ENCODE results near the gene MCTP2. TPM values are rescaled to one million over a fixed set of nuclear protein-coding genes. Genes with fewer than 3 reads are reported as not detected.

The MCTP2 gene
- total RNA-seq, 1 experiment from 2014 or later, result 0.19 TPM

DNA sequence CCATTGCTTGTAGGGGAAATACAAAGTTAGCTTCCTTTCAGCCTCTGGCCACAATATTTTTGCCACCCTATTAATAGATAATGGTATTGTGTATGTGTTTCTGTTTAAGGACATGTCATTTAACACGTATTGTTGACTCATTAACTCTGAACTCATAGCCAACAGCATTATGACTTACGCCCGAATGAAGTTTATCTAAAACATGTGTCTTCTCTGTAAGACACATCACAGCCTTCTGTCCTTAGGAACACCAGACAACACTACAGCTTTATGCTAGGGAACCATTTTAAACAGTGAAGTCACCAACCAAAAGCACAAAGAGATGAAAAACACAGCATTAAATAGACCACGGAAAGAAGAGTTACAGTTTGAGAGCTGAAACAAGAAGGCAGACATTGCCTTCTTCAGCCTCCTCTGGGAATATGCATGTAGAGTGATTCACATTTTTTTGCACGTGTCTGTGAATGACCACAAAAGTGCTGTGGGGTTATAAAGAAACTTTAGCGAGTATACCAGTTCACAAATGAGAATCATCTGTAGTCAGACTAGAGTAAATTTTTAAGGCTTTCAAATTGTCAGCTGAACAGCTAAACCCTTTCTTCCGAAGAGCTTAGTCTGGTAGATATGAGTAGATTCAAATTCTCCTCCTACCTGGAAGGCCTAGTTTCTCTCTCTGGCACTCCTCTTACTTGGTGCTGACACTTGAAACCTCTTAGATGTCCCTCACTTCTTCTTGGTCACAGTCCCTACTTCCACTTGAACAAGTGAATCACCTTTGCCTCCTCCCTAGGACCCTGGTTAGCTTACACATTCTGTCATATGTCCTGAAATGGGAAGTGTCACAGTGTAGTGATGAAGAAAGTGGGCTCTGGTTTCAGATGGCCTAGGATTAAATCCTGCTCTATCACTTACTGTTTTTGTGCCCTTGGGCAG lies 32.2 kb downstream of the MCTP2 start:
- Histone ChIP-seq H3K36me3 (ENCODE audit: insufficient read depth, low read length, poor library complexity, severe bottlenecking) (no peaks in the 10 kb centered on the region), H3K27ac (ENCODE audit: low read depth, low read length, poor library complexity, severe bottlenecking) (no peak overlapping the region), H3K4me3 (ENCODE audit: low read depth, low read length, poor library complexity, severe bottlenecking) (no peak overlapping the region), H3K9me3 (ENCODE audit: low read depth, low read length, poor library complexity, severe bottlenecking) (no peaks in the 10 kb centered on the region), H3K4me1 (ENCODE audit: insufficient read depth, low read length, poor library complexity, severe bottlenecking) (peaks cover 5% of the 10 kb centered on the region), H3K27me3 (replicated peaks; ENCODE audit: insufficient read depth, low read depth, low read length, poor library complexity) (no peaks in the 10 kb centered on the region)
- TF ChIP-seq, protein P1, sequence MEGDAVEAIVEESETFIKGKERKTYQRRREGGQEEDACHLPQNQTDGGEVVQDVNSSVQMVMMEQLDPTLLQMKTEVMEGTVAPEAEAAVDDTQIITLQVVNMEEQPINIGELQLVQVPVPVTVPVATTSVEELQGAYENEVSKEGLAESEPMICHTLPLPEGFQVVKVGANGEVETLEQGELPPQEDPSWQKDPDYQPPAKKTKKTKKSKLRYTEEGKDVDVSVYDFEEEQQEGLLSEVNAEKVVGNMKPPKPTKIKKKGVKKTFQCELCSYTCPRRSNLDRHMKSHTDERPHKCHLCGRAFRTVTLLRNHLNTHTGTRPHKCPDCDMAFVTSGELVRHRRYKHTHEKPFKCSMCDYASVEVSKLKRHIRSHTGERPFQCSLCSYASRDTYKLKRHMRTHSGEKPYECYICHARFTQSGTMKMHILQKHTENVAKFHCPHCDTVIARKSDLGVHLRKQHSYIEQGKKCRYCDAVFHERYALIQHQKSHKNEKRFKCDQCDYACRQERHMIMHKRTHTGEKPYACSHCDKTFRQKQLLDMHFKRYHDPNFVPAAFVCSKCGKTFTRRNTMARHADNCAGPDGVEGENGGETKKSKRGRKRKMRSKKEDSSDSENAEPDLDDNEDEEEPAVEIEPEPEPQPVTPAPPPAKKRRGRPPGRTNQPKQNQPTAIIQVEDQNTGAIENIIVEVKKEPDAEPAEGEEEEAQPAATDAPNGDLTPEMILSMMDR (conservative IDR thresholded peaks at IDR 0.05; ENCODE audit: low read depth, low read length), result no peak
- no peak for TF ChIP-seq EZH2 (IDR thresholded peaks at IDR 0.05; ENCODE audit: borderline replicate concordance, low read depth, low read length, poor library complexity, severe bottlenecking)
- intact Hi-C loops (cut with micrococcal nuclease; ENCODE audit: unreplicated experiment), result no loop called here
- POLR2A ChIA-PET (ENCODE audit: low non-redundant PET), result interaction anchor here (0.6 kb wide), 1 partner anchor 178 kb away, joined by 3 read pairs; no protein-coding TSS in a partner anchor
- CTCF ChIA-PET, result no interaction called here
- DNase-seq (ENCODE audit: low spot score), result no peak
- no TSS peak for BruUV-seq (replicated peaks)

DNA sequence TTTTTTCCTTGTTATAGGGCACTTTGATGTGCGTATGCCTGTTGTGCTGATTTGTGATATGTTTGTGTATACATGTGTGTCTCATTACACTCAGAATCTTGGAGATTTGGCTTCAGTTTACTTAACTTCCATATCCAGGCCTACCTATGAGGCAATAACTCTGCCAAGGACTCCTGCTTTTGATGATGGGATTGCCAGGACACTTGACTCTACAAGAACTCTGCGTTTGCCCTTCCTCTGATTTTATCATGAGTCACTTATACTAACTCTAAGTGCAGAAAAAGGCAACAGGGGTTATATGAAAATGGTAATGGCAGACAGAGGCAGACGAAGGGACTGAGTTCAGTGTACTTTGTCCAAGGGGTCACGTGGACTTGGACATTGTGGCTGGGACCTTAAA lies 33.6 kb downstream of the MCTP2 start:
- intact Hi-C loops (cut with micrococcal nuclease; ENCODE audit: unreplicated experiment), result no loop called here
- H3K4me1 ChIP-seq (ENCODE audit: insufficient read depth, low read length, poor library complexity, severe bottlenecking), result peaks cover 5% of the 10 kb centered on the region
- H3K36me3 ChIP-seq (ENCODE audit: insufficient read depth, low read length, poor library complexity, severe bottlenecking), result no peaks in the 10 kb centered on the region
- CTCF ChIA-PET, result no interaction called here
- no peaks in the 10 kb centered on the region for H3K9me3 ChIP-seq (ENCODE audit: low read depth, low read length, poor library complexity, severe bottlenecking)
- H3K27me3 ChIP-seq (replicated peaks; ENCODE audit: insufficient read depth, low read depth, low read length, poor library complexity), result no peaks in the 10 kb centered on the region
- TF ChIP-seq EZH2 (IDR thresholded peaks at IDR 0.05; ENCODE audit: borderline replicate concordance, low read depth, low read length, poor library complexity, severe bottlenecking), result no peak
- TF ChIP-seq, protein P1 (conservative IDR thresholded peaks at IDR 0.05; ENCODE audit: low read depth, low read length), result no peak
- no peak for DNase-seq (ENCODE audit: low spot score)
- POLR2A ChIA-PET (ENCODE audit: low non-redundant PET), result no interaction called here
- H3K27ac ChIP-seq (ENCODE audit: low read depth, low read length, poor library complexity, severe bottlenecking), result no peak overlapping the region
- BruUV-seq (replicated peaks), result no TSS peak
- H3K4me3 ChIP-seq (ENCODE audit: low read depth, low read length, poor library complexity, severe bottlenecking), result no peak overlapping the region

DNA sequence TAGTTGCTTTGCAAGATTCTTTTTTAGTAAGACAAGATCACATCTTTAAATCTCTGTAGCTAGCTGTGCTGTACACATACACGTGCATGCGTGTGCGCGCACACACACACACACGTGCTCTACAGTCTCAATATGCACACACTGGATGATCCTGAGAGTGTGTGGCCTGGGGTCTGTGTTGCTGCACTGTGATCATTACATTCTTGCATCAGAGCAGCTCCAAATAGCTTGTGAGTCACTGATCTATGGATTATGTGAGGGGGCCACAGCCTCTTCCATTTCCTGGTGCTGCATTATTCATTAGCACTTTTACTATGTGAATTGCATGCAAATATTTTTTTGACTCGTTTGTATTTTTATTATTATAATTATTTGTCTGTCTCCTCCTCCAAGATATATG lies 34.6 kb downstream of the MCTP2 start:
- Histone ChIP-seq H3K4me1 (ENCODE audit: insufficient read depth, low read length, poor library complexity, severe bottlenecking) (peaks cover 5% of the 10 kb centered on the region), H3K9me3 (ENCODE audit: low read depth, low read length, poor library complexity, severe bottlenecking) (no peaks in the 10 kb centered on the region), H3K27ac (ENCODE audit: low read depth, low read length, poor library complexity, severe bottlenecking) (no peak overlapping the region), H3K36me3 (ENCODE audit: insufficient read depth, low read length, poor library complexity, severe bottlenecking) (no peaks in the 10 kb centered on the region), H3K4me3 (ENCODE audit: low read depth, low read length, poor library complexity, severe bottlenecking) (no peak overlapping the region), H3K27me3 (replicated peaks; ENCODE audit: insufficient read depth, low read depth, low read length, poor library complexity) (no peaks in the 10 kb centered on the region)
- intact Hi-C loops (cut with micrococcal nuclease; ENCODE audit: unreplicated experiment), result no loop called here
- ChIA-PET POLR2A (ENCODE audit: low non-redundant PET) (no interaction called here), CTCF (no interaction called here)
- peak; percentile 47 for DNase-seq (ENCODE audit: low spot score)
- TF ChIP-seq, protein P1 (conservative IDR thresholded peaks at IDR 0.05; ENCODE audit: low read depth, low read length), result no peak
- no peak for TF ChIP-seq EZH2 (IDR thresholded peaks at IDR 0.05; ENCODE audit: borderline replicate concordance, low read depth, low read length, poor library complexity, severe bottlenecking)
- BruUV-seq (replicated peaks), result no TSS peak
